Endothelial cell of umbilical vein (primary cell): ENCODE measurements around the gene GGT6. TPM values are rescaled to one million over a fixed set of nuclear protein-coding genes. Genes with fewer than 3 reads are reported as not detected.

Experiments used
- BruUV-seq: library from RNA; stranded (reverse); fragments of 400-500 nt; replicated peaks from 2 replicates; lab custom pipeline; 2021; lab: Mats Ljungman, UMichigan
- CTCF ChIA-PET: fragments of 300-600, 350-600 bp; sonication (Branson Sonifier 250); formaldehyde crosslinking; loops from one replicate; lab custom pipeline; 2021; ENCODE audit warnings: antibody characterized with exemption, inconsistent platforms; lab: Charles Lee
- POLR2A ChIA-PET: fragments of 300-600, 350-600 bp; sonication (Branson Sonifier 250); formaldehyde crosslinking; loops from one replicate; lab custom pipeline; 2021; ENCODE audit warnings: antibody characterized with exemption, inconsistent platforms; lab: Charles Lee
- DNase-seq: peaks from one replicate; pipeline ENCODE4 v3.0.0-alpha.2; 2011; ENCODE audit warnings: low read depth, low spot score
- FAIRE-seq: peaks from 2 replicates; lab custom pipeline; 2011; peaks lifted over from hg19 to GRCh38; lab: Jason Lieb, UNC
- H2AFZ ChIP-seq: 2 replicates; pipeline ENCODE4 v1.6.0; 2012; ENCODE audit warnings: low read depth, low read length, control low read depth, inconsistent platforms
- H3K27ac ChIP-seq: 2 replicates; pipeline ENCODE4 v1.5.1; 2011; ENCODE audit warnings: low read depth, mild to moderate bottlenecking, control low read depth, low read length, moderate library complexity; ENCODE audit not compliant: insufficient read depth
- H3K27me3 ChIP-seq, 2 experiments: 2 replicates each; pipeline versions ENCODE4 v1.6.0 to v1.6.1; 2011; ENCODE audit warnings: low read length in 2 of 2, mixed read lengths in 1 of 2; ENCODE audit not compliant: control insufficient read depth in 2 of 2, insufficient read depth in 2 of 2
- H3K36me3 ChIP-seq, 2 experiments: 2 replicates in 1 of 2; 3 replicates in 1 of 2; pipeline ENCODE4 v1.5.1; 2011; ENCODE audit warnings: low read length in 2 of 2, mild to moderate bottlenecking in 1 of 2, moderate library complexity in 1 of 2; ENCODE audit not compliant: control insufficient read depth in 2 of 2, insufficient read depth in 2 of 2; ENCODE audit errors: extremely low read depth in 1 of 2
- H3K4me1 ChIP-seq: 3 replicates; pipeline ENCODE4 v1.5.1; 2011; ENCODE audit warnings: mild to moderate bottlenecking, low read length; ENCODE audit not compliant: control insufficient read depth, insufficient read depth; ENCODE audit errors: extremely low read depth
- H3K4me2 ChIP-seq: 2 replicates; pipeline ENCODE4 v1.6.1; 2011; ENCODE audit warnings: low read length, control low read depth, mixed read lengths; ENCODE audit not compliant: insufficient read depth
- H3K4me3 ChIP-seq, 3 experiments: fragments of 200-600 bp in 1 of 3; sonication (generic), shearing (Covaris generic) in 1 of 3; replicated peaks in 1 of 3; 2 replicates each; pipeline ENCODE4 v1.5.1; 2011 to 2016; ENCODE audit warnings: control low read depth in 3 of 3, low read length in 3 of 3, mild to moderate bottlenecking in 2 of 3, inconsistent platforms in 1 of 3, low read depth in 1 of 3, moderate library complexity in 1 of 3; ENCODE audit not compliant: insufficient read depth in 1 of 3
- H3K79me2 ChIP-seq: 2 replicates; pipeline ENCODE4 v1.6.0; 2012; ENCODE audit warnings: low read length, inconsistent platforms; ENCODE audit not compliant: control insufficient read depth, insufficient read depth
- H3K9ac ChIP-seq: replicated peaks from 2 replicates; pipeline ENCODE3; 2011; ENCODE audit warnings: low read length, control low read depth; ENCODE audit not compliant: insufficient read depth; ENCODE audit errors: extremely low read depth
- H3K9me1 ChIP-seq: replicated peaks from 3 replicates; pipeline ENCODE4 v1.6.0; 2011; ENCODE audit warnings: mild to moderate bottlenecking, low read length; ENCODE audit not compliant: control insufficient read depth, insufficient read depth; ENCODE audit errors: extremely low read depth
- H3K9me3 ChIP-seq: replicated peaks from 2 replicates; pipeline ENCODE4 v1.5.1; 2012; ENCODE audit warnings: low read length, inconsistent platforms; ENCODE audit not compliant: control insufficient read depth, insufficient read depth
- H4K20me1 ChIP-seq: replicated peaks from 2 replicates; pipeline ENCODE3; 2011; ENCODE audit warnings: mild to moderate bottlenecking, low read length; ENCODE audit not compliant: control insufficient read depth, insufficient read depth; ENCODE audit errors: extremely low read depth
- EZH2 ChIP-seq: IDR thresholded peaks from 2 replicates; pipeline ENCODE4 v1.6.1; 2012; ENCODE audit warnings: borderline replicate concordance, low read depth, mild to moderate bottlenecking, moderate library complexity, low read length, inconsistent platforms; ENCODE audit not compliant: severe bottlenecking
- FOS ChIP-seq: IDR thresholded peaks from 2 replicates; pipeline ENCODE4 v1.6.1; 2011; ENCODE audit warnings: mild to moderate bottlenecking, low read length, moderate library complexity, borderline replicate concordance; ENCODE audit not compliant: insufficient read depth
- GATA2 ChIP-seq: IDR thresholded peaks from 2 replicates; pipeline ENCODE4 v1.7.0; 2011; ENCODE audit warnings: low read depth, mild to moderate bottlenecking, moderate library complexity, mixed read lengths, low read length; ENCODE audit not compliant: insufficient read length, insufficient read depth
- JUN ChIP-seq: IDR thresholded peaks from 2 replicates; pipeline ENCODE4 v1.6.1; 2011; ENCODE audit warnings: borderline replicate concordance, low read depth; ENCODE audit not compliant: insufficient read length, insufficient read depth
- MYC ChIP-seq: IDR thresholded peaks from one replicate; pipeline ENCODE4 v1.6.1; 2011; ENCODE audit warnings: mild to moderate bottlenecking, low read depth, low read length
- POLR2A ChIP-seq: IDR thresholded peaks from 2 replicates; pipeline ENCODE4 v1.6.1; 2012; ENCODE audit warnings: low read depth, mild to moderate bottlenecking, control low read depth, low read length
- POLR2AphosphoS5 ChIP-seq: IDR thresholded peaks from 2 replicates; pipeline ENCODE4 v1.6.1; 2012; ENCODE audit warnings: low read depth, mild to moderate bottlenecking, control low read depth, low read length, moderate library complexity; ENCODE audit not compliant: insufficient read depth
- dilution Hi-C: fragments of 300-500 bp; cut with MboI; formaldehyde crosslinking; loops from one replicate; pipeline ENCODE4 v1.15.0; 2019; ENCODE audit warnings: low sequenced_read_pairs; ENCODE audit not compliant: extremely low pct_ligation_motif_present
- intact Hi-C: fragments of 100-400 bp; cut with micrococcal nuclease; formaldehyde crosslinking; loops from one replicate; pipeline ENCODE4 v1.10.0; 2022
- polyA plus RNA-seq, 4 experiments: library from polyadenylated mRNA; depleted of rRNA in 3 of 4; stranded (reverse) in 3 of 4; unstranded in 1 of 4; fragments of >200 nt; gene quantifications; 2 replicates each; pipeline versions ENCODE4 v1.2.1 to v1.2.3, GENCODE V29; 2011 to 2012; ENCODE audit warnings: missing spikeins in 1 of 4
- total RNA-seq: library from RNA; stranded (reverse); gene quantifications from 2 replicates; pipeline ENCODE4 v1.2.3, GENCODE V29; 2021
- TF ChIP-seq, protein P1 (sequence below): IDR thresholded peaks from 2 replicates; pipeline ENCODE4 v1.6.1; 2011; ENCODE audit not compliant: insufficient read depth, insufficient read length
- TF ChIP-seq, protein P2 (sequence below), 2 donors: IDR thresholded peaks; 1 replicate in 1 of 2; 2 replicates in 1 of 2; pipeline ENCODE4 v1.5.1; 2011; ENCODE audit warnings: low read length in 2 of 2, mild to moderate bottlenecking in 2 of 2, moderate library complexity in 2 of 2, control low read depth in 1 of 2, inconsistent platforms in 1 of 2, low read depth in 1 of 2; ENCODE audit not compliant: insufficient read depth in 1 of 2; ENCODE audit errors: extremely low read depth in 1 of 2

Gene GGT6
- total and polyA plus RNA-seq, 2 donors (not counting 3 experiments of a cell fraction or from before 2014, with no cell fraction given) = not detected

DNA sequence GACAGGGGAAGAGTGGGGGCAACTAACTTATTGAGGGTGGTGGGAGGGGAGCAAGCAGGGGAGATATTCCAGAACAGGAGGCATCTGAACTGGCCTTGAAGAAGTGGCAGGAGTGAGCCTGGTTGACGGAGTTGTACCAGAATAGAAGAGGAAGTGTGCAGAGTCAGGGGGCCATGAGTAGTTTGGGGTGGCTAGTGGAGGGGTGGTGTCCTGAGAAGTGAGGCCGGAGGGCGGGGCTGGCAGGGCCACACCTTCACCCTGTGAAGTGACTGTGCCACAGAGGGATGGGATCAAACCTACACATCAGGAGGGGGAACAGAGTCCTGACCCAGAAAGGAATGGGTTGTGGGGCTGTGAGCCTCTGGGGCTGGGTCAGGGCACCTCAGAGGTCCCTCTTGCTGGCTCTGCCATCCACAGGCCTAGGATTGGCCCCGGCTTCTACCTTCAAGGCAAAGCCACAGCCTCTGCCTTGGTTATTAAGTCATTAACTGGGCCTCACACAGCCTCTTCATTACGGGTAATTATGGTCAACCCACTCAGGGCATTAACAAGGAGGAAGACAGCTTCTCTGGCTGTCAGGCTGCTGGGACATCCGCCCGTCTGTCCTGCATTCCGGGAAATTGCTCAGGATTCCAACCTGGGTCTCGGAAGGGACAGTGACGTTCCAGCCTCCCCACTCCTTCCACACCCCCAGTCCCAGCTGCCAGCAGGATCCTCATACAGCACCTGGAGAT lies 49.0 kb downstream of the GGT6 start:
- POLR2A ChIA-PET = no interaction called here
- Histone ChIP-seq H3K4me2 (no peak overlapping the region), H3K9ac (no peak overlapping the region), H3K9me1 (no peaks in the 10 kb centered on the region), H3K4me3 (no peak overlapping the region), H3K27ac (no peak overlapping the region), H3K9me3 (no peaks in the 10 kb centered on the region), H3K79me2 (peaks cover 6% of the 10 kb centered on the region), H3K27me3 (no peaks in the 10 kb centered on the region), H2AFZ (no peak overlapping the region), H3K4me1 (peaks cover 7% of the 10 kb centered on the region), H4K20me1 (no peaks in the 10 kb centered on the region), H3K36me3 (peaks cover 0 to 21% of the 10 kb centered on the region in 2 experiments)
- no peak for TF ChIP-seq EZH2
- TF ChIP-seq, protein P1, sequence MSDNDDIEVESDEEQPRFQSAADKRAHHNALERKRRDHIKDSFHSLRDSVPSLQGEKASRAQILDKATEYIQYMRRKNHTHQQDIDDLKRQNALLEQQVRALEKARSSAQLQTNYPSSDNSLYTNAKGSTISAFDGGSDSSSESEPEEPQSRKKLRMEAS = no peak
- TF ChIP-seq, protein P2, sequence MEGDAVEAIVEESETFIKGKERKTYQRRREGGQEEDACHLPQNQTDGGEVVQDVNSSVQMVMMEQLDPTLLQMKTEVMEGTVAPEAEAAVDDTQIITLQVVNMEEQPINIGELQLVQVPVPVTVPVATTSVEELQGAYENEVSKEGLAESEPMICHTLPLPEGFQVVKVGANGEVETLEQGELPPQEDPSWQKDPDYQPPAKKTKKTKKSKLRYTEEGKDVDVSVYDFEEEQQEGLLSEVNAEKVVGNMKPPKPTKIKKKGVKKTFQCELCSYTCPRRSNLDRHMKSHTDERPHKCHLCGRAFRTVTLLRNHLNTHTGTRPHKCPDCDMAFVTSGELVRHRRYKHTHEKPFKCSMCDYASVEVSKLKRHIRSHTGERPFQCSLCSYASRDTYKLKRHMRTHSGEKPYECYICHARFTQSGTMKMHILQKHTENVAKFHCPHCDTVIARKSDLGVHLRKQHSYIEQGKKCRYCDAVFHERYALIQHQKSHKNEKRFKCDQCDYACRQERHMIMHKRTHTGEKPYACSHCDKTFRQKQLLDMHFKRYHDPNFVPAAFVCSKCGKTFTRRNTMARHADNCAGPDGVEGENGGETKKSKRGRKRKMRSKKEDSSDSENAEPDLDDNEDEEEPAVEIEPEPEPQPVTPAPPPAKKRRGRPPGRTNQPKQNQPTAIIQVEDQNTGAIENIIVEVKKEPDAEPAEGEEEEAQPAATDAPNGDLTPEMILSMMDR (IDR thresholded peaks at IDR 0.05; ENCODE audit: extremely low read depth in 1 of 2, insufficient read depth in 1 of 2, low read depth in 1 of 2, low read length in 2 of 2) = no peak
- TF ChIP-seq JUN = no peak
- no peak for TF ChIP-seq GATA2
- TF ChIP-seq POLR2AphosphoS5 = no peak
- no peak for TF ChIP-seq FOS
- no peak for TF ChIP-seq MYC
- no peak for TF ChIP-seq POLR2A
- dilution Hi-C loops (no loop called here), intact Hi-C loops (no loop called here)
- FAIRE-seq (no peak), DNase-seq (no peak)
- CTCF ChIA-PET = interaction anchor here (1.4 kb wide), 1 partner anchor 10 kb away, joined by 4 read pairs; no protein-coding TSS in a partner anchor
- BruUV-seq = no TSS peak
